OCI-LY7 (cell line): ENCODE results near the gene MKNK2. TPM values are rescaled to one million over a fixed set of nuclear protein-coding genes. Genes with fewer than 3 reads are reported as not detected.
A peak's percentile ranks its signal among the peaks of the same experiment; 100 is the strongest.
"Not testable (repeated sequence)": the region's sequence is repeated elsewhere in the genome, so short reads cannot be mapped to it uniquely, and the experiment has no call there.

Experiments used
- BruUV-seq: library from RNA; stranded (reverse); fragments of 400-500 nt; replicated peaks from 2 replicates; lab custom pipeline; 2021; lab: Mats Ljungman, UMichigan
- CTCF ChIA-PET: fragments of 300-600 bp; sonication (Branson Sonifier 250); formaldehyde crosslinking; loops from one replicate; lab custom pipeline; 2022; ENCODE audit warnings: antibody characterized with exemption; ENCODE audit not compliant: unreplicated experiment; lab: Charles Lee
- POLR2A ChIA-PET: fragments of 300-600 bp; sonication (Branson Sonifier 250); formaldehyde crosslinking; loops from one replicate; lab custom pipeline; 2022; ENCODE audit warnings: antibody characterized with exemption; lab: Charles Lee
- DNase-seq: peaks from one replicate; pipeline ENCODE4 v3.0.0-alpha.2; 2015; ENCODE audit warnings: low spot score
- H2AFZ ChIP-seq: fragments of 200-600 bp; sonication (generic), shearing (Covaris generic); 2 replicates; pipeline ENCODE4 v1.6.1; 2014; ENCODE audit warnings: mild to moderate bottlenecking, antibody characterized with exemption, low read length, moderate library complexity
- H3K27ac ChIP-seq: fragments of 200-600 bp; sonication (generic); 2 replicates; pipeline ENCODE4 v1.5.1; 2014; ENCODE audit warnings: mixed run types, low read depth, mild to moderate bottlenecking, moderate library complexity, low read length, inconsistent platforms; ENCODE audit not compliant: poor library complexity, severe bottlenecking
- H3K36me3 ChIP-seq: fragments of 200-600 bp; sonication (generic); 2 replicates; pipeline ENCODE4 v1.6.1; 2014; ENCODE audit warnings: mild to moderate bottlenecking, antibody characterized with exemption, low read length, moderate library complexity, mixed read lengths; ENCODE audit not compliant: insufficient read depth
- H3K4me1 ChIP-seq: fragments of 200-600 bp; sonication (generic); 2 replicates; pipeline ENCODE4 v1.5.1; 2014; ENCODE audit warnings: mild to moderate bottlenecking, low read length; ENCODE audit not compliant: insufficient read depth, poor library complexity, severe bottlenecking
- H3K4me2 ChIP-seq: fragments of 200-600 bp; sonication (generic); 2 replicates; pipeline ENCODE4 v1.6.1; 2014; ENCODE audit warnings: mild to moderate bottlenecking, low read length
- H3K4me3 ChIP-seq: fragments of 200-600 bp; sonication (generic); 2 replicates; pipeline ENCODE4 v1.5.1; 2014; ENCODE audit warnings: mild to moderate bottlenecking, low read depth, low read length; ENCODE audit not compliant: poor library complexity, severe bottlenecking
- H3K79me2 ChIP-seq: fragments of 200-600 bp; sonication (generic); 2 replicates; pipeline ENCODE4 v1.6.1; 2016; ENCODE audit warnings: low read depth, mild to moderate bottlenecking, low read length, moderate library complexity, mixed read lengths; ENCODE audit not compliant: insufficient read depth
- H3K9me2 ChIP-seq: fragments of 200-600 bp; sonication (generic); 2 replicates; pipeline ENCODE4 v1.6.1; 2016; ENCODE audit warnings: mild to moderate bottlenecking, low read length, mixed read lengths; ENCODE audit not compliant: insufficient read depth
- H3K9me3 ChIP-seq: fragments of 200-600 bp; sonication (generic); 2 replicates; pipeline ENCODE4 v1.6.1; 2014; ENCODE audit warnings: mild to moderate bottlenecking, mixed run types, low read length, mixed read lengths
- H4K20me1 ChIP-seq: fragments of 200-600 bp; sonication (generic); 2 replicates; pipeline ENCODE4 v1.6.1; 2014; ENCODE audit warnings: mild to moderate bottlenecking, antibody characterized with exemption, low read length, moderate library complexity, mixed read lengths; ENCODE audit not compliant: insufficient read depth
- EZH2phosphoT487 ChIP-seq: fragments of 200-600 bp; sonication (generic); IDR thresholded peaks from 2 replicates; pipeline ENCODE4 v1.6.1; 2018; ENCODE audit warnings: low read depth, borderline replicate concordance, mild to moderate bottlenecking, mixed run types, antibody characterized with exemption, low read length, moderate library complexity, mixed read lengths
- intact Hi-C: fragments of 100-400 bp; cut with micrococcal nuclease; formaldehyde crosslinking; loops from one replicate; pipeline ENCODE4 v1.10.0; 2022; ENCODE audit not compliant: unreplicated experiment
- total RNA-seq, 2 experiments: library from RNA; depleted of rRNA in 1 of 2; stranded (reverse); fragments of >200 nt in 1 of 2; shearing (Covaris generic) in 1 of 2; gene quantifications; 2 replicates each; pipeline ENCODE4 v1.2.3, GENCODE V29; 2014 to 2022
- TF ChIP-seq, protein P1 (sequence below): fragments of 200-600 bp; sonication (generic); conservative IDR thresholded peaks from 2 replicates; pipeline ENCODE4 v1.5.1; 2014; ENCODE audit warnings: mild to moderate bottlenecking, antibody characterized with exemption, low read length, moderate library complexity, mixed read lengths

The MKNK2 gene
- total RNA-seq, 2 experiments from 2014 or later, result 115 to 225 TPM

DNA sequence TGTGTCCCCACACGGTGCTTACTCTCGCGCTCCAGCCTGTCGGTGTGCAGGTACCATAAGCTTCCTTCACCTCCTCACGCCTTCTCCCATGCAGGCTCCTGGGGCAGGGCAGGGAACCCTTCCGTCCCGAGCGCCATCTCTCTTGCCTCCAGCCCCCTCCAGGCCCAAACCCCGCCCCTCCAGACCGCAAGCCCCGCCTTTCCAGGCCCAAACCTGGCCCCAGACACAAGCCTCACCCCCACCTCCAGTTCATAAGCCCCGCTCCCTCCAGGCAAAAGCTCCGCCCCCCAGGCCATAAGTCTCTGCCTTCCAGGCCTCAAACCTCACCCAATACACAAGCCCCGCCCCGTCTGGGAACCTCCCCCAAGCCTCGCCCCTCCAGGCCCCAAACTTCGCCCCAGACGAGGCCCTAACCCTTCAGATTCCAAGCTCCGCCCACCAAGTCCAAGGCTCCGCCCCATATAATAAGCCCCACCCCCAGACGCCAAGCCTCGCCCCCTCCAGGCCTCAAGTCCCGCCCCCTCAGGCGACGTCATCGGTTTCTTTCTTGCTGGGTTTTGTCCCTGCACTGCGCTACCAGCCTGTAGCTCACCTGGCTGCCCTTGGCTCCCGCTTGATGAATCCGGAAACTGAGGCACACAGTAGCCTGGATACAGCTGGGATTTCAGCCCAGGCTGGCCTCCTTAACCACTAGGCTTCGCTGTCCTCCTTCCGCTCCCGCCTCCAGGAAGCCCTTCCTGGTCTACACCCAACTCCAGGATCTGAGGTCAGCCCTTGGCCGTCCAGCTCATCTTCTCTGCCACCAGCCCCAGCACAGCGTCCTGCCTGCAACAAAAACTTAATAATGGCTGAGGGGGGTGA lies 16.1 kb downstream of the MKNK2 start:
- Histone ChIP-seq H3K79me2 (no peaks in the 10 kb centered on the region), H3K4me1 (peaks cover 11% of the 10 kb centered on the region), H3K9me3 (no peaks in the 10 kb centered on the region), H3K9me2 (no peaks in the 10 kb centered on the region), H4K20me1 (no peaks in the 10 kb centered on the region), H3K27ac (no peak overlapping the region), H2AFZ (no peak overlapping the region), H3K4me2 (peak overlapping the region; percentile 36; the same call in 1 of the 2 replicates), H3K4me3 (no peak overlapping the region), H3K36me3 (peaks cover 26% of the 10 kb centered on the region)
- intact Hi-C loops, result no loop called here
- TF ChIP-seq, protein P1, sequence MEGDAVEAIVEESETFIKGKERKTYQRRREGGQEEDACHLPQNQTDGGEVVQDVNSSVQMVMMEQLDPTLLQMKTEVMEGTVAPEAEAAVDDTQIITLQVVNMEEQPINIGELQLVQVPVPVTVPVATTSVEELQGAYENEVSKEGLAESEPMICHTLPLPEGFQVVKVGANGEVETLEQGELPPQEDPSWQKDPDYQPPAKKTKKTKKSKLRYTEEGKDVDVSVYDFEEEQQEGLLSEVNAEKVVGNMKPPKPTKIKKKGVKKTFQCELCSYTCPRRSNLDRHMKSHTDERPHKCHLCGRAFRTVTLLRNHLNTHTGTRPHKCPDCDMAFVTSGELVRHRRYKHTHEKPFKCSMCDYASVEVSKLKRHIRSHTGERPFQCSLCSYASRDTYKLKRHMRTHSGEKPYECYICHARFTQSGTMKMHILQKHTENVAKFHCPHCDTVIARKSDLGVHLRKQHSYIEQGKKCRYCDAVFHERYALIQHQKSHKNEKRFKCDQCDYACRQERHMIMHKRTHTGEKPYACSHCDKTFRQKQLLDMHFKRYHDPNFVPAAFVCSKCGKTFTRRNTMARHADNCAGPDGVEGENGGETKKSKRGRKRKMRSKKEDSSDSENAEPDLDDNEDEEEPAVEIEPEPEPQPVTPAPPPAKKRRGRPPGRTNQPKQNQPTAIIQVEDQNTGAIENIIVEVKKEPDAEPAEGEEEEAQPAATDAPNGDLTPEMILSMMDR, result no peak
- no peak for TF ChIP-seq EZH2phosphoT487
- peak; percentile 89 for DNase-seq
- ChIA-PET CTCF (interaction anchor here (0.6 to 0.8 kb wide), 2 partner anchors 17 to 134 kb away, joined by 4 to 5 read pairs; no protein-coding TSS in a partner anchor), POLR2A (interaction anchor here (0.7 to 1.2 kb wide), 5 partner anchors 13 to 368 kb away, joined by 3 to 7 read pairs (median 4); no protein-coding TSS in a partner anchor)
- no TSS peak for BruUV-seq

DNA sequence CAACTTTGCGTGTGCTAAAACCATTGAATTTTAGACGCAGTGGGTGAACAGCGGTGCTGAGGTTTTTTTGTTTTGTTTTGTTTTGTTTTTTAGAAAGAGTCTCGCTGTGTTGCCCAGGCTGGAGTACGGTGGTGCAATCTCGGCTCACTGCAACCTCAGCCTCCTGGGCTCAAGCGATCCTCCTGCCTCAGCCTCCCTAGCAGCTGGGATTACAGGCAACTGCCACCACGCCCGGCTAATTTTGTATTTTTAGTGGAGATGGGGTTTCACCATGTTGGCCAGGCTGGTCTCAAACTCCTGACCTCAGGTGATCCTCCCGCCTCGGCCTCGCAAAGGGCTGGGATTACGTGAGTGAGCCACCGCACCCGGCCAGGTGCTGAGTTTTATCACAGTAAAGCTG lies 16.8 kb downstream of the MKNK2 start:
- Histone ChIP-seq H3K36me3 (peaks cover 19% of the 10 kb centered on the region), H3K4me1 (peaks cover 11% of the 10 kb centered on the region), H3K4me2 (peak overlapping the region; percentile 36; the same call in 1 of the 2 replicates)
- H3K9me3 ChIP-seq, DNase-seq, H3K27ac ChIP-seq, BruUV-seq, POLR2A ChIA-PET, H2AFZ ChIP-seq, intact Hi-C loops, H3K4me3 ChIP-seq, H4K20me1 ChIP-seq, H3K9me2 ChIP-seq, H3K79me2 ChIP-seq, CTCF ChIA-PET: not testable (repeated sequence)

DNA sequence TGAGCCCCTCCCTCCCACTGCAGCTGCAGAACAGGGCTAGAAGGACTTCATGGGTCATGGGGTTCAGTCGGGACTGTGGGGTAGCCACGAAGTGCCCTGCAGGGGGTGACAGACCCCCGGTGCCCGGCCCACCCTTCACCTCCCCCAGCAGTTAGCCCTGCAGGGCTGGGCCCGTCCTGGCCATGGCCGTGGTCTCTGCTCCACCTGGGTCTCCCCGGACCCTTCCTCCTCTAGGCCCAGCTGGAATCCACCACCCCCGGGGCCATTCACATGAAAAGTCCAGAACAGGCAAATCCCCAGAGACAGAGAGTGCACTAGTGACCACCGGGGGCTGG lies 17.3 kb downstream of the MKNK2 start:
- no peaks in the 10 kb centered on the region for H4K20me1 ChIP-seq
- no peaks in the 10 kb centered on the region for H3K9me3 ChIP-seq
- DNase-seq, result no peak
- no peaks in the 10 kb centered on the region for H3K79me2 ChIP-seq
- POLR2A ChIA-PET, result no interaction called here
- H3K9me2 ChIP-seq, result no peaks in the 10 kb centered on the region
- H3K4me3 ChIP-seq, result no peak overlapping the region
- no peak overlapping the region for H3K4me2 ChIP-seq
- H2AFZ ChIP-seq, result no peak overlapping the region
- no TSS peak for BruUV-seq
- intact Hi-C loops, result no loop called here
- peaks cover 14% of the 10 kb centered on the region for H3K36me3 ChIP-seq
- H3K27ac ChIP-seq, result no peak overlapping the region
- peaks cover 11% of the 10 kb centered on the region for H3K4me1 ChIP-seq
- CTCF ChIA-PET, result no interaction called here
- TF ChIP-seq, protein P1, result no peak
- TF ChIP-seq EZH2phosphoT487, result no peak
